Coronary artery (tissue), 2 donors: ENCODE data around the gene PLD4.

Source experiments
- DNase-seq: peaks from one replicate; pipeline ENCODE4 v3.0.0-alpha.2; 2017; ENCODE audit warnings: low spot score
- H3K27ac ChIP-seq, 2 donors: fragments of 200-600 bp; sonication (generic); one replicate each; pipeline ENCODE4 v1.5.1; 2016 to 2019
- H3K4me3 ChIP-seq: fragments of 200-600 bp; sonication (generic); 2 replicates; pipeline ENCODE4 v1.5.1; 2016; ENCODE audit warnings: mild to moderate bottlenecking, moderate library complexity
- CTCF ChIP-seq: fragments of 200-600 bp; sonication (generic); IDR thresholded peaks from one replicate; pipeline ENCODE4 v1.5.1; 2019; ENCODE audit warnings: antibody characterized with exemption

PLD4 gene

GRCh38 chr14:104924421-104925213 lies at the start of gene PLD4:
Gene PLD4 (plus strand): TSS chr14:104924879. CDS start chr14:104927141, 2,262 bp downstream.
- no peak within 1 kb of the TSS for H3K27ac ChIP-seq
- no peak for DNase-seq
- no peak within 1 kb of the TSS for H3K4me3 ChIP-seq
- TF ChIP-seq CTCF, result no peak

- DNase-seq, result no peak
- Histone ChIP-seq H3K4me3 (no peak overlapping the region), H3K27ac (no peak overlapping the region)
- no peak for TF ChIP-seq CTCF
Observed at GRCh38 chr14:104875412-104875751, 49.3 kb upstream of the PLD4 start.

- no peak for DNase-seq
- no peak for TF ChIP-seq CTCF
- Histone ChIP-seq H3K27ac (no peak overlapping the region), H3K4me3 (no peak overlapping the region)
Observed at GRCh38 chr14:104875811-104876210, 48.9 kb upstream of the PLD4 start.

GRCh38 chr14:104876251-104876699 lies 48.4 kb upstream of the PLD4 start:
- no peak for TF ChIP-seq CTCF
- DNase-seq, result no peak
- Histone ChIP-seq H3K27ac (no peak overlapping the region), H3K4me3 (no peak overlapping the region)

GRCh38 chr14:104877066-104877805 lies 47.4 kb upstream of the PLD4 start:
- no peak for DNase-seq
- no peak overlapping the region for H3K4me3 ChIP-seq
- no peak for TF ChIP-seq CTCF
- no peak overlapping the region for H3K27ac ChIP-seq

- no peak for DNase-seq
- no peak overlapping the region for H3K4me3 ChIP-seq
- no peak overlapping the region for H3K27ac ChIP-seq
- TF ChIP-seq CTCF, result no peak
Observed at GRCh38 chr14:104877806-104878550, 46.7 kb upstream of the PLD4 start.
